ENCODE data around the gene USP31.
"Not testable (repeated sequence)": the region's sequence is repeated elsewhere in the genome, so short reads cannot be mapped to it uniquely, and the experiment has no call there.

The USP31 gene

GRCh38 chr16:23158114-23158513, 8.9 kb upstream of the USP31 start:
- no peak for DNase-seq

DNA sequence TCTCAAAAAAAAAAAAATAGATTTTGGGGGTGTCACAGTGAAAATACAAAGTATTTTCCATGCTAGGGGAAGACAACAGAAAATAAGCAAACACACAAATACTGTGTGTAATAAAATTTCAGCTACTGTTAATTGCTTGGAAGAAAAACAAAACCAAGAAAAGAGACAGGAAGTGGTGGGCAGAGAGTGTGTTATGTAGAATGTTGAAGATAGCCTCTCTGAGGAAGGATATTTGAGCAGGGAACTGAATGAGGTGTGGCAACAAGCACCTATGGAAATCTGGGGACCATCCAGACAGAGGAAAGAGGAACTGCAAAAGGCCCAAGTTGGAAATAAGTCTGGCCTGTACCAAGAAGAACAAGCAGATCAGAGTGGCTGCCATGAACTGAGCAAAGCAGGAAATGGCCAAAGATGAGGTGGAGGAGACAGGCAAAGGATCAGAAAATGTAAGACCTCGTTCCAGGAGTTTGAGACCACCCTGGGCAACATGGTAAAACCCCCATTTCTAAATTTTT, 7.8 kb upstream of the USP31 start:
- DNase-seq, result no peak

DNA sequence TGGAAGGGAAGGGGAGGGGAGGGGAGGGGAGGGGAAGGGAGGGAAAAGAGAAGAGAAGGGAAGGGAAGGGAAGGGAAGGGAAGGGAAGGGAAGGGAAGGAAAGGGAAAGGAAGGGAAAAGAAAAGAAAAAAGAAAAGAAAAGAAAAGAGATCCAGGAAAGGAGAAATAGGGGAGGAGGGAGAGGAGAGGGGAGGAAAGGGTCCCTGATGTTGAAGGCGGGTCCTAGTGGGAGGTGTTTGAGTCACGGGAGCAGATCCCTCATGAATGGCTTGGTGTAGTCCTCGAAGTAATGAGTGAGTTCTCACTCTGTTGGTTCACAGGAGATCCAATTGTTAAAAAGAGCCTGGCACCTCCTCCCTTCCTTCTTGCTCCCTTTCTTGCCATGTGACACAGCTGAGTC, 6.9 kb upstream of the USP31 start:
- DNase-seq, result no peak

DNA sequence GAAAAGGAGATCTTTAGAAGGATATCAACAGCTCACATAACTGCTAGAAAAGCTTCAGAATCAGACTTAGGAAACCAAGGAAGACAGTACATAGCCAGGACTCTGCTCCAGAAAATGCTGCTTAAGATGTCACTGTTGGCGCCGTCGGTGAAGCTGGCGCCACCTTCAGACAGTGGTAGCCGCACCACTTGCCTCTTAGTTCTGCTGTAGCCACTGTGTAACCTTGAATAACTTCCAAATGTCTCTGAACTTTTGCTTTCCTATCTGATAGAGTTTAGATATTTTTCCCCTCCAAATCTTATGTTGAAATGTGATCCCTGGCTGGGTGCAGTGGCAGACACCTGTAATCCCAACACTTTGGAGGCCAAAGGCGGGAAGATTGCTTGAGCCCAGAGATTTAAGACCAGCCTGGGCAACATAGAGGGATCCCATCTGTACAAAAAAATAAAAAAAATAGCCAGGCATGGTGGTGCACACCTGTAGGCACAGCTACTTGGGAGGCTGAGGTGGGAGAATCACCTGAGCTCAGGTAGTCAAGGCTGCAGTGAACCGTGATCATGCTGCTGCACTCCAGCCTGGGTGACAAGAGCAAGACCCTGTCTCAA, 6.3 kb upstream of the USP31 start:
- DNase-seq, result no peak

GRCh38 chr16:23152386-23153178, 3.3 kb upstream of the USP31 start:
- no peak for DNase-seq

DNA sequence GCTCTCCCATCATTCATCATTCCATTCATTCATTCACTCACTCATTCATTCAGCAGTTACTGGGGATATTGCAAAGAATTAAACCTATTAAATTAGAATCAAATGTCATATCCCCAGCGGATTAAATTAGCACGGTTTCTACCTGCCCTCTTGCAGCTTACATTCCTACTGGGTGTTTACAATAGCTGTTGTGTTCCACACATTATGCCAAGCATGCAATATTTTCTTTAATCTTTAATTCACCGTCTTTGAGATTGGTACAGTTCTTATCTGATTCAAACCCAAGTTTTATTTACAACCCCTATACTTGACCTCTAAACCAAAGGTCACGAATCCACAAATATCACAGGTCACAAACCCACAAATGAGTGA, 727 bp upstream of the USP31 start:
- DNase-seq, result no peak

- peak; percentile 37 for DNase-seq
Measured at GRCh38 chr16:23148513-23149266, 562 bp downstream of the USP31 start.

DNA sequence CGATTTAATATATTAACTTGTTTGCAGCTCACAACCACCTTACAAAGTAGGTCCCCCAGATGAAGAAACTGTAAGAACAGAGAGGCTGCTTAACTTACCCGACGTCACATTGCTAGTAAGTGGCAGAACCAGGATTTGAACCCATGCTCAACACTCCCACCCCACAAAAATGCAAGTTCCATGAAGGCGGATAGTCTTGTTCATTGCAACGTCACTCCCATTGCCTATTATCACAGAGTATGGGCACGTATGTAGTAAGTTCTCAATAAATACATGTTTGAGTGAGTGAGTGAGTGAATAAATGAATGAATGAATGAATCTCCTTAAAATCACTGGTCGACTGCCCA, 1.1 kb downstream of the USP31 start:
- no peak for DNase-seq

- no peak for DNase-seq
Measured at GRCh38 chr16:23147666-23148065, 1.6 kb downstream of the USP31 start.

GRCh38 chr16:23146877-23147601, 2.2 kb downstream of the USP31 start:
- no peak for DNase-seq

DNA sequence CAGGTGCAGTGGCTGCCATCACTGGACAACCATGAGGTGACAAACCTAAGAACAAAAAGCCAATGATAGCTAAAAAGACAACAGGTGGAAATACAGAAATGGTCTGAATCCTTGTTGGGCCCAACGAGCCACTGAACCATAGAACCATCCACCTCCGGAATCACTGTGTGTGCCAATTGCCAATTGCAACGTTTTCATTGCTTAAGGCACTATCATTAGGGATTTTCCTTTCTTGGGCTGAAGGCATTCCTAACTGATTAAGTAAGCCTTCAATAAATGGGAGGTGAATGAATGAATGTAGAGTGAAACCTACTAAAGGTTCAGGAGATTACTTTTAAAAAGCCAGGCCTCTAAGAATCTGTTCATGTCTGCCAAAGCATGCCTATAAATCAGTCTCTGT, 3.6 kb downstream of the USP31 start:
- no peak for DNase-seq

DNA sequence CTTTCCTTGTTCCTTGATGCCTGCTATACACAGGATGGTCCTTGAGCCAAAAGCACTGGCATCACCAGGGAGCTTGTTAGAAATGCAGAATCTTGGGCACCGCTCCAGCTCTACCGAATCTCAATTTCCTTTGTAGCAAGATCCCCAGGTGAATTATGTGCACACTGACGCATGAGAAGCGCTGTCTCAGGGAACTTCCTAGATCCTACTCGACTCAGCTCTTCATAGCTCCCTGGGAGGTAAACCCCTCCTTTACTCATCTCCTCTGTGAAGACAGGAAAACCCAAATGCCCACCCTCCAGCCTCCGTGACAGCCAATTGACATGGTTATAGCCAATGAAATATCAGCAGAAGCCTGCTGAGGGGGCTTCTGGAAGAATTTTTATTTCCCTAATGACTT, 4.1 kb downstream of the USP31 start:
- no peak for DNase-seq

DNA sequence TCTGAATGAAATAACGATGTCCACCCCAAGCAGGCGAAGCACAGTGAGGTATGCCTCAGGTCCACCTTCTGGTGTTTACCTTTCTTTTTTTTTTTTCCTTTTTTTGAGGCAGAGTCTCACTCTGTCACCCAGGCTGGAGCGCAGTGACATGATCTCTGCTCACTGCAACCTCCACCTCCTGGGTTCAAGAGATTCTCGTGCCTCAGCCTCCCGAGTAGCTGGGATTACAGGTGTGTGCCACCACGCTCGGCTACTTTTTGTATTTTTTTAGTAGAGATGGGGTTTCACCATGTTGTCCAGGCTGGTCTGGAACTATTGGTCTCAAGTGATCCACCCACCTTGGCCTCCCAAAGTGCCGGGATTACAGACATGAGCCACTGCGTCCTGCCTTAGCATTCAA, 4.9 kb downstream of the USP31 start:
- not testable (repeated sequence) for DNase-seq

DNA sequence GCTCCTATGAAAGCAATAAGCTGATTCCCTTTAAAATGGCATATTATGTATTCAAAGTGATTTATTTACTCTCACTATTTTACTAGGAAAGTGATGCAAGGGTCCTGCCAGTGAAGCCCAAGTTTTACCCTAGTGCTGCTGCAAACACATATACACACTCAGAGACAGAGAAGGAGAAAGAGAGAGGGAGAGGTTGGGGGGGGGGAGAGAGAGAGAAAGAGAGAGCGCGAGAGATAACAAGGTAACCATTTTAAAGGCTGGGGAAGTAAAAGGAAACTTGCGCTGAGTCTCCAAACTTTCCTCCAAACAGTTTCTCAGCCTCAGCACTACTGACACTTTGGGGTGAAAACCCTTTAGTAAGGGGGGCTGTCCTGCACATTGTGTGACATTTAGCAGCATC, 5.9 kb downstream of the USP31 start:
- no peak for DNase-seq

DNA sequence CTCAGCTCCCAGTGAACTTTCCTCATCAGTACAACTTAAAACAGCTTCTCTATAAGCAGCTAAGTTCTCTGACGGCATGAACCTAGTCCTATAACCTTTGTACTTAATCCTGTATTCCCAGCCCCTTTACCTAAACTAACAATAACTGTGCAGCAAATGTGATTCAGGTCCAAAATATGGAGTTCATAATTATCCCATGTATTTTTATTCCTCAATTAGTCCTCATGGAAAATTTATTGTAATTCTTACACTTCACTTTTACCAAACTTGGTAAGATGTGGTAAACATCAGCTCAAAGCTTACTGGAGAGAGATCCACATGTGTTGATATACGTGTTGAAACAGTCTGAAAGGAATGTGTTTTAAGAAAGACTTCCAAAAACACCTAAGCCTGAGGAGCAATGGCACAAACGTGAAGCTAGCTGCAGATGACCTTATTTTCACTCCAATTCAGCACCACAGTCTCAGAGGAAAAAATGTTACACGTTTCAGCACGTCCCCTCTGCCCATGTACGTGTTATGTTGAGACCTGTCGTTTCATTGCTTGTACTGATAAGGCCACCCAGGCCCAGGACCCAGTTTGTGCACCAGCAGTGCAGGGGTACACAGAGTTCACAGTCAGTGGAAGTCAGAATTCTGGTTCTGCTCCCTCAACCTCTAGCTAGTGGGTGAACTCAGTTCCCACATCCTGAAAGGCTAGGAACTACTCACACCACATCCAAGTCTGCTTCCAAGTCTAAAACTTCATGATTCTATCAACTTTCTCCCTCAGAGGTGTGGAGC, 7.1 kb downstream of the USP31 start:
- no peak for DNase-seq

DNA sequence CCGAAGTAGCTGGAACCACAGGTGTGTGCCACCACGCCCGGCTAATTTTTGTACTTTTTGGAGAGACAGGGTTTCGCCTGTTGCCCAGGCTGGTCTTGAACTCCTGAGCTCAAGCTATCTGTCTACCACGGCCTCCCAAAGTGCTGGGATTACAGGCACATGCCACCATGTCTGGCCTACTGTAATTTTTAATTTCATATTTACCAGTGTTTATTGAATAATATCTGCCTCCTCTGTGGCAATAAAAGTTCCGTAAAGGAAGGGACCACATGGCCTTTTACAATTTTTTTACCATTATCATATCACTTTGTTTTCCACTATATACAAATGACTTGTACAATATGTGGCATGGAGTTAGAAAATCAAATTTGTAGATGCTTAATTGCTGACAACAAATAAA, 7.8 kb downstream of the USP31 start:
- DNase-seq, result no peak

DNA sequence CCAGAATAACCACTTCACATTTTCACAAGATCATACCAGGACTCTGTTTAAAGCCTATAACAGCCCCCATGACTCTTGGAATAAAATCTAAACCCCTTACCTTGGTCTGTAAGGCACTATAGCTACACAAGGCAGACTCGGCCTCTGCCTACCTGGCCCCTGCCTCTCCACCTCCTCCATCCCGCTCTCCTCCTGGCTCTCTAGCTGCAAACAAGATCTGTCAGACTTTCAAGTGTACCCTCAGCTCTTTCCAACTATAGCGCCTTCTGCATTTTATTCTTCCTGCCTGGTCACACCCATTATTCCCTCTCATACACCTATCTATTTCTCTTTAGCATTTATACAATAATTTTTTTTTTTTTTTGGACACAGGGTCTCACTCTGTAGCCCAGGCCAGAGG, 8.2 kb downstream of the USP31 start:
- no peak for DNase-seq

GRCh38 chr16:23140107-23140506, 9.1 kb downstream of the USP31 start:
- DNase-seq, result no peak

DNA sequence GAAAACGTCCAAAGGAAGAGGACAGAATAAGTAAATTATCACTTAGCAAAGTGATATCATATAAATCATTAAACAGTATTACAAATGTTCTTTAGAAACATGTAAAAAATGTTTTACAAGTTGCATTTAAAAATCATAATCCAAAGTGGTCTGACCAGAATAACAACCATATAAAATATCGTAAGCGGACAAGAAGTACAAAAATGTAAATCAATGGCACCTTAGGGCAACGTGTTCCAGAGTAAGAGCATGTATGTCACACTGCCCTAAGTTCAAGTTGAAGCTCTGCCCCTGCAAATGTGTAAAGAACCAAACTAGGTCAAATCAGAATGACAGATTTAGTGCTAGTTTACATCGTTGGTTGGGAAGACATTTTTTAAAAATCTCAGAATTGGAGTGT, 11.4 kb downstream of the USP31 start:
- DNase-seq, result no peak

- DNase-seq, result no peak
Measured at GRCh38 chr16:23137256-23137655, 12.0 kb downstream of the USP31 start.

DNA sequence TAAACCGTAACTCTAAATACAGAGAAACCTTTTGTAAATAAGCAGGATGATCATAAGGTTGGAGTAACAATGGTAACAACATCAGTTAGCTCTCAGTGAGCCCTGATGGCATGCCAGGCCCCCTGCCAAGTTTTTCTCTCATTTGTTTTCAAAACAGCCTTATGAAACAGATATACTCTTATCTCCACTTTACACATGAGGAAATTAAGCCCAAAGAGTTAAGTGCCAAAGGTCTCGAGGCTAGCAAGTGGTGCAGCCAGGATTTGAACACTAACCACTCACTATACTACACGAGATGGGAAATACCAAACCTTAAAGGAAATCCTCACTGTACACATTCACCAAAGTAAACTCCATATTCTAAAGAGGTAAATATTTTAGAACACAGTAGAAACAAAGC, 15.0 kb downstream of the USP31 start:
- DNase-seq, result no peak

DNA sequence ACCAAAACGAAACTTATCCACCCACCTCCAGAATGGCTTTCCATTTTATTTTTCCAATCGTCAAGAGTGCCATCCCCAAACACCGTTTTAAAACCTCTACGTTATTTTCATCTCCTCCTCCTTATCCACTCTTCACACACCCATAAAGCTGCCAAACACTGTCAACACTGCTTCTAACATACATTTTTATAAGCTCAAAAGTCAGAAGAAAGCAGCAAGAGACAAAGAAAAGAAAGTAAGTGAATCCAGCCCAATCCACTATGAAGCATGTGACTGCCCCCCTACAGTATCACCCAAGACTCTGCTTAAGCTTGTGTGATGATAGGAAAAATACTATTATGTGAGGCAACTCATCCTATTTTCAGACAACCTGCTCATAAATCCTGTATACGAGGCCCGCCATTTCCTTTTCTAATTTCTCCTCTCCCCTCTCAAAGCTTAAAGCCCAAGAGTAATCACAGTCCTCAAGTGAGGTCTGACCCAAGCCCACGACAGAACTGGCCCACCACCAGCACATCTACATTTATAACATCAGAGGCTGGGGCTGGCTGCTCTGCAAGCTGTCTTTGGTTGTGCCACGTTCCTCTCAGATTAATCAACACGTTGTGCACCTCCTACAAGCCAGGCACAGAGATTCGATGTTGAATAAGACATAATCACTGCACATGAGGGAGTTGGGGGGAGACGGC, 16.3 kb downstream of the USP31 start:
- no peak for DNase-seq

All from CD4-positive, alpha-beta T cell treated with Interleukin-4 for 4 hours (primary cell).